Cardiac fibroblast (primary cell): ENCODE data around the gene UBQLN2.
A peak's percentile ranks its signal among the peaks of the same experiment; 100 is the strongest.

Experiments
- DNase-seq, 2 donors: peaks; one replicate each; pipeline versions ENCODE4 v3.0.0 to v3.0.0-alpha.2; 2010; ENCODE audit warnings: low read depth in 2 of 2
- H3K4me3 ChIP-seq, 2 donors: replicated peaks in 1 of 2; 1 replicate in 1 of 2; 2 replicates in 1 of 2; pipeline ENCODE4 v1.5.1; 2011; ENCODE audit warnings: low read depth in 2 of 2, low read length in 2 of 2, mild to moderate bottlenecking in 2 of 2, moderate library complexity in 1 of 2
- TF ChIP-seq, protein P1 (sequence below): IDR thresholded peaks from one replicate; pipeline ENCODE4 v1.5.1; 2011; ENCODE audit warnings: low read depth, mild to moderate bottlenecking, low read length, inconsistent platforms

Gene UBQLN2

GRCh38 chrX:56564164-56564885 lies 898 bp downstream of the UBQLN2 start:
- peak overlapping the region; percentile 58 to 66 for H3K4me3 ChIP-seq
- peak; percentile 21 to 57 for DNase-seq
- TF ChIP-seq, protein P1, sequence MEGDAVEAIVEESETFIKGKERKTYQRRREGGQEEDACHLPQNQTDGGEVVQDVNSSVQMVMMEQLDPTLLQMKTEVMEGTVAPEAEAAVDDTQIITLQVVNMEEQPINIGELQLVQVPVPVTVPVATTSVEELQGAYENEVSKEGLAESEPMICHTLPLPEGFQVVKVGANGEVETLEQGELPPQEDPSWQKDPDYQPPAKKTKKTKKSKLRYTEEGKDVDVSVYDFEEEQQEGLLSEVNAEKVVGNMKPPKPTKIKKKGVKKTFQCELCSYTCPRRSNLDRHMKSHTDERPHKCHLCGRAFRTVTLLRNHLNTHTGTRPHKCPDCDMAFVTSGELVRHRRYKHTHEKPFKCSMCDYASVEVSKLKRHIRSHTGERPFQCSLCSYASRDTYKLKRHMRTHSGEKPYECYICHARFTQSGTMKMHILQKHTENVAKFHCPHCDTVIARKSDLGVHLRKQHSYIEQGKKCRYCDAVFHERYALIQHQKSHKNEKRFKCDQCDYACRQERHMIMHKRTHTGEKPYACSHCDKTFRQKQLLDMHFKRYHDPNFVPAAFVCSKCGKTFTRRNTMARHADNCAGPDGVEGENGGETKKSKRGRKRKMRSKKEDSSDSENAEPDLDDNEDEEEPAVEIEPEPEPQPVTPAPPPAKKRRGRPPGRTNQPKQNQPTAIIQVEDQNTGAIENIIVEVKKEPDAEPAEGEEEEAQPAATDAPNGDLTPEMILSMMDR: no peak

- DNase-seq: peak in 1 of 2 donors; percentile 1
- TF ChIP-seq, protein P1: no peak
Measured at GRCh38 chrX:56564921-56565840, 1.8 kb downstream of the UBQLN2 start.

DNA sequence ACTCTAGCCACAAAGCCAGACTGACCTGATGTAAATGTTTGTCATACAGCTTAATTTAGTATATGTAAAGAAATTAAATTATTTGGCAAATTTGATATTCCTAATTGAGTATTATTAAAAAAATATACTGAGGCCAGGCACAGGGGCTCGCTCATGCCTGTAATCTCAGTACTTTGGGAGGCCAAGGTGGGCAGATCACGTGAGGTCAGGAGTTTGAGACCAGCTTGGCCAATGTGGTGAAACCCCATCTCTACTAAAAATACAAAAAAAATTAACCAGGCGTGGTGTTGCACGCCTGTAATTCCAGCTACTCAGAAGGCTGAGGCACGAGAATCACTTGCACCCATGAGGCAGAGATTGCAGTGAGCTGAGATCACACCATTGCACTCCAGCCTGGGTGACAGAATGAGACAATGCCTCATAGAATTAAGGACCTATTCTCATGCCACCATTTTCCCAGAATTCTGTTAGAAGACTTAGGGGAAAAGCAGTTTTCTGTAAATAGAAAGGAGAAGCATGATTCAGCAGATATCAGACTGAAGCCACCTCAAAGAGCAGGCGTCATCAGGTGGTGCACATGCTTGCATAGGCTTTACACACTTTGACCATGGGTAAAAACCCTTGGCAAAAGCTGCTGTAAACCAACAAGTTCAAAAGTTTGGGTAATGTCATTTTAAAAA lies 6.1 kb downstream of the UBQLN2 start:
- TF ChIP-seq, protein P1: no peak

More at GRCh38 chrX:56564921-56565840, 1.8 kb downstream of the UBQLN2 start:
- H3K4me3 ChIP-seq: peak overlapping the region; percentile 58 to 66

DNA sequence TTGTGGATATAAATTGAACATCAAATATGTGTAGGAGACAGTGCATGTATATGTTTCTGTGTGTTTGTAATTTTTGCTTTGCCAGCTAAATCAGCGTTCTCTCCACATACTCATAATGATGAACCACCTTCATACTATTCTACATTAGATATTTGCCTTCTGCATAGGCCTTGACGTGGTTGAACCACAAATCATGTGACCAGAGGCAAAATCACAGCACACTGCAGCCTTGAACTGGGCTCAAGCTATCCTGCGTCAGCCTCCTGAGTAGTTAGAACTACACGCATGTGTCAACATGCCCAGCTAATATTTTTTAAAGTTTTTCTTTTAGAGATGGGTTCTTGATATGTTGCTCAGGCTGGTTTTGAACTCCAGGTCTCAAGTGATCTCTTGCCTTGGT lies 9.5 kb downstream of the UBQLN2 start:
- TF ChIP-seq, protein P1: no peak
- DNase-seq: no peak
- no peak overlapping the region for H3K4me3 ChIP-seq

More for the DNA sequence above, 6.1 kb downstream of the UBQLN2 start:
- no peak for DNase-seq
- no peak overlapping the region for H3K4me3 ChIP-seq

DNA sequence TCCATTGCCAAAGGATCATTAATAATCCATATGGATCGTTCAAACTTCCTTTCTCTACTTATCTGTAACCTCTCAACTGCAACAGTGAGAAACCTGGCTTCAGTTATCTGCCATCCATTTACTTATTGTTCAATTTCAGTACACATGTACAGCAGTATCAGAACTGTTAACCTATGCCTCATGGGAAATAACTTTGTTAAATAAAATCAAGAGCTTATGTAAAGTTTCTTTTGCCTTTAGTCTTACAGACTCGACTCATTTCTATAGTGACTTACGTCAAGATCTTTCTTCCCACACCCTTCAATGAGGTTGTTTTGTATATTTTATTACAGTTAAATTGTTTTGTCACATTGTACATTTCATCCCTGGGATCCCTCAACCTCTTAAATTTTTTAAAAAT lies 11.4 kb downstream of the UBQLN2 start:
- DNase-seq: no peak
- no peak overlapping the region for H3K4me3 ChIP-seq
- TF ChIP-seq, protein P1: no peak

- no peak for DNase-seq
- no peak overlapping the region for H3K4me3 ChIP-seq
- TF ChIP-seq, protein P1: no peak
Measured at GRCh38 chrX:56576721-56577120, 13.3 kb downstream of the UBQLN2 start.
